Measurements from ENCODE around the gene C12orf42.
"Not testable (repeated sequence)": the region's sequence is repeated elsewhere in the genome, so short reads cannot be mapped to it uniquely, and the experiment has no call there.

The C12orf42 gene

GRCh38 chr12:103494734-103495468 lies 867 bp downstream of the C12orf42 start:
- DNase-seq = no peak

GRCh38 chr12:103494051-103494733 lies 1.6 kb downstream of the C12orf42 start:
- no peak for DNase-seq

- no peak for DNase-seq
Observed at GRCh38 chr12:103493199-103493598, 2.6 kb downstream of the C12orf42 start.

- DNase-seq = no peak
Observed at GRCh38 chr12:103482365-103482764, 13.4 kb downstream of the C12orf42 start.

- DNase-seq = no peak
Observed at GRCh38 chr12:103475073-103475472, 20.7 kb downstream of the C12orf42 start.

- no peak for DNase-seq
Observed at GRCh38 chr12:103470664-103471063, 25.1 kb downstream of the C12orf42 start.

- no peak for DNase-seq
Observed at GRCh38 chr12:103469719-103470118, 26.0 kb downstream of the C12orf42 start.

- no peak for DNase-seq
Observed at GRCh38 chr12:103468837-103469236, 26.9 kb downstream of the C12orf42 start.

- DNase-seq = no peak
Observed at GRCh38 chr12:103462675-103463074, 33.1 kb downstream of the C12orf42 start.

GRCh38 chr12:103457471-103457870 lies 38.3 kb downstream of the C12orf42 start:
- DNase-seq = no peak

GRCh38 chr12:103456006-103456405 lies 39.8 kb downstream of the C12orf42 start:
- no peak for DNase-seq

- no peak for DNase-seq
Observed at GRCh38 chr12:103455020-103455763, 40.6 kb downstream of the C12orf42 start.

- no peak for DNase-seq
Observed at GRCh38 chr12:103444983-103445382, 50.8 kb downstream of the C12orf42 start.

- no peak for DNase-seq
Observed at GRCh38 chr12:103442822-103443221, 52.9 kb downstream of the C12orf42 start.

GRCh38 chr12:103442182-103442555 lies 53.6 kb downstream of the C12orf42 start:
- no peak for DNase-seq

GRCh38 chr12:103441437-103442181 lies 54.2 kb downstream of the C12orf42 start:
- DNase-seq = no peak

- DNase-seq = not testable (repeated sequence)
Observed at GRCh38 chr12:103434165-103435105, 61.3 kb downstream of the C12orf42 start.

- DNase-seq = no peak
Observed at GRCh38 chr12:103431950-103432349, 63.8 kb downstream of the C12orf42 start.

GRCh38 chr12:103431387-103431786 lies 64.4 kb downstream of the C12orf42 start:
- DNase-seq = no peak

- DNase-seq = not testable (repeated sequence)
Observed at GRCh38 chr12:103425674-103426073, 70.1 kb downstream of the C12orf42 start.

GRCh38 chr12:103424849-103425586 lies 70.8 kb downstream of the C12orf42 start:
- not testable (repeated sequence) for DNase-seq

All from SIG-M5 (cell line).